GM10266 (cell line): ENCODE results near the gene CD19.
"Not testable (repeated sequence)": the region's sequence is repeated elsewhere in the genome, so short reads cannot be mapped to it uniquely, and the experiment has no call there.

Source experiments
- DNase-seq: peaks from one replicate; pipeline ENCODE4 v3.0.0; 2012; ENCODE audit errors: extremely low spot score
- TF ChIP-seq, protein P1 (sequence below): IDR thresholded peaks from 2 replicates; pipeline ENCODE4 v1.5.1; 2012; ENCODE audit warnings: mild to moderate bottlenecking, low read depth; ENCODE audit not compliant: control insufficient read depth, insufficient read depth; ENCODE audit errors: missing control alignments

CD19 gene

DNA sequence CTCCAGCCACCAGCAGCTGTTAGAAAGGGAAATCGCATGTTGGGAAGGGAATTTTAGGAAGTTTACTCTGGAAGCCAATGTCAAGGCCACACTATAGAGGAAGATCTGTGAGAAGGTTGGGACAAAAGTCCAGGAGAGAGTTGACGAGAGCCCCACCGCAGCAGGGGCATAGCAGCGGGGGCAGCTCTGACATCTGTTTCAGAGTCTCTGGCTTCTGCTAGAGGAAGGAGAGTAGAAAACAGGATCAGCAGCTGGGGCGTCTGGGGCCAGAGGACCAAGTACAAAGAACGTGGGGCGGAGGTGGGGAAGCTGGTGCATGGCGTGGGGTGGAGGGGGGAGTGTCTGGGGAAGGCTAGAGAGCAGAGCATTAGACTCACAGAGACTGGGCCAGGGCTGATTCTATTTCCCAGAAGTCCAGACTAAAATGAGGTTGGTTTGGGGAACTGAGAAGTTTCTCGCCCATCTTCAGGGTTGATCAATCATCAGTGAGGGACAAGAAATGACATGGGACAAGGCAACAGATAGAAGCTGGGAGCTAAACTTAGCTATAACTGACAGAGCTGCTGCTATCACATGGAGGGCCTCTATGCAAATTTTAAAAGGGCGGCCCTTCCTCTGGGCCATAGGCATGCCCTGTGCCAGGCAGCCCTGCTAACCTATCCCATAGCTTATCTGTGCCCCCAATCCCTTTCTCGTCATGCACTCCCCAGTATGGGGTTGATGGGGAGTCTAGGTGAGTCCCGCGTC is 7.9 kb upstream of the CD19 start:
- TF ChIP-seq, protein P1, sequence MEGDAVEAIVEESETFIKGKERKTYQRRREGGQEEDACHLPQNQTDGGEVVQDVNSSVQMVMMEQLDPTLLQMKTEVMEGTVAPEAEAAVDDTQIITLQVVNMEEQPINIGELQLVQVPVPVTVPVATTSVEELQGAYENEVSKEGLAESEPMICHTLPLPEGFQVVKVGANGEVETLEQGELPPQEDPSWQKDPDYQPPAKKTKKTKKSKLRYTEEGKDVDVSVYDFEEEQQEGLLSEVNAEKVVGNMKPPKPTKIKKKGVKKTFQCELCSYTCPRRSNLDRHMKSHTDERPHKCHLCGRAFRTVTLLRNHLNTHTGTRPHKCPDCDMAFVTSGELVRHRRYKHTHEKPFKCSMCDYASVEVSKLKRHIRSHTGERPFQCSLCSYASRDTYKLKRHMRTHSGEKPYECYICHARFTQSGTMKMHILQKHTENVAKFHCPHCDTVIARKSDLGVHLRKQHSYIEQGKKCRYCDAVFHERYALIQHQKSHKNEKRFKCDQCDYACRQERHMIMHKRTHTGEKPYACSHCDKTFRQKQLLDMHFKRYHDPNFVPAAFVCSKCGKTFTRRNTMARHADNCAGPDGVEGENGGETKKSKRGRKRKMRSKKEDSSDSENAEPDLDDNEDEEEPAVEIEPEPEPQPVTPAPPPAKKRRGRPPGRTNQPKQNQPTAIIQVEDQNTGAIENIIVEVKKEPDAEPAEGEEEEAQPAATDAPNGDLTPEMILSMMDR: no peak
- peak; percentile 79 for DNase-seq

DNA sequence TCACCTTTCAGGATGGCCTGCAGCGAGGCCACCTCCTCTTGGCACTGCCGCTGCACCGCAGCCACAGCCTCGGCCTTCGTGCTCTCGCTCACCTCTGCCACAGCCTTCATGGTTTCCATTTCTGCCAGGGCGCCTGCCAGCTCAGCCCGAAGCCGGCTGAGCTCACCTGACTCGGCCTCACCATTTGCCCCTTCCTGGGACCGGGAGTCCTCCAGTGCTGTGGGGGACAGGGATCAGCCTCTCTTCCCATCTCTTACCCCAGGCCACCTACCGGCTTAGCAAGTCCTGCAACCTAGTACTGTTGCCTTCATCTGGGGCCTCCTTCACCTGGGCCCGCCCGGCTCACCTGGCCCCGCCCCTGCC is 7.4 kb upstream of the CD19 start:
- DNase-seq: no peak

DNA sequence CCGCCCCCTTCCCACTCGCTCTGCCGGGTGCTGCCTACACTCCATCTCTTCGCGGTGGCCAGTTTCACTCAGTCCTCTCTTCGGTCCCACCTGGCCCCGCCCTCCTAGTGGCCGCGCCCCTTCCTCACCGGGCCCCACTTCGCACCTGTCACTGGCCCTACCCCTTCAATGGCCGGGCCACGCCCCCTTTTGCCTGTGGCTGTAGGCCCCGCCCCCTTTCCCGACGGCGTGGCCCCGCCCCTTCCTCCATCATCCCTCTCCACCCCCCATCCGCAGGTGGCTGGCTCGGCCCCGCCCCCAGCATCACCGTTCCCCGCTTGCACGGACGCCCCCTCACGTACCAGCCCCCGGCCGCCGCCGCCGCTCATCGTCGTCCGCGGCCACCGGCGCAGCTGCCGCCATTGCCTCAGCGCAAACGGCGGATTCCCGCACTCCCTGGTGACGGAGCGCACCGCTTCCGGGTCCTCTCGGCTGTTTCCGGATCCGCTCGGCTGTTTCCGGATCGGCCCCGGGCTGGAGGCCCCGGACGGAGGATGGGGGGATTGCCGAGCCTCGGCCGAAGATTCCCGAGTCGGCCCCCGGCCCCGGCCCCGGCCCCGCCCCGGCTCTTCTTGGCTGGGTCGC is 6.9 kb upstream of the CD19 start, which contains the start of gene RABEP2:
RABEP2 (minus strand) TSS at position 477 of the 624 bp plus-strand sequence; CDS start at position 402, 75 bp downstream.
- TF ChIP-seq, protein P1: no peak
- peak; percentile 99 for DNase-seq

More for the DNA sequence above, 7.4 kb upstream of the CD19 start:
- TF ChIP-seq, protein P1: no peak

DNA sequence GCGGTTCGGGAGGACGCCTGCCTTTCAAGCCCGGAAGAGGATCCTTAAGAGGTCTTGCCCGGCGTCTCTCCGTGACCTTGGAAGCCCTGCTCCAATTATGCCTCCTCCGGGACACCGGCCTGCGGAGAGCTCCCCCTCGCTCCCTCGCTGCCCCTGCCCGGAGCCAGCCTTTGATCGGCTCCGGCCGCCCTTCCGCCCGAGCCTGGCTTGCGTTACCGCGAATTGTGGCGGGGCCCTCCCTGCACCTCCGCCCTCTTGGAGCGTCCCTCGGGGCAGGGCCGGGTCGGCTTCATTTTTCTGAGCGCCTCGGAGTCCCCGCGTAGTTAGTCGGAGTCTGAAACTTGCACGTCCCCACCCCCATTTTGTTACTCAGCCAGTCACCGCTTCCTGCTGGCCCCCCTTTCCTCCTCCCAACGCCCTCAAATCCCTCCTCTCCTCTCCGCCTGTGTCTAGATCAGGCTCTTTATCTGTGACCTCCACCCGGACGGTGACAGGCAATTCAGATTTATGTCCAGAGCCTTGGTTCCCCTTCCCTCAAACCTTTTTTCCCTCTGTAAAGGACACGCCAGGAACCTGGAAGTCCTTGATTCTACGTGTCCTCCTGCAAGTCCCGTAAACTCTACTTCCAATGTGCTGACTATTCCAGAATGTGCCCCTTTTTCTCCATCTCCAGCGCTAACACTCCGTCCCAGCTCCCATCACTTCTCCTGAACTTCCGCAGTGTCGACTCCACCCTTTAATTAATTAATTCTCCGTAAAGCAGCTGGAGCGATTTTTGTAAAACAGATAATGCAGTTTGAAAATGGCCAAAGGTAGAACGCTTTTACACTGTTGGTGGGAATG is 6.2 kb upstream of the CD19 start:
- peak; percentile 80 for DNase-seq
- TF ChIP-seq, protein P1: no peak

DNA sequence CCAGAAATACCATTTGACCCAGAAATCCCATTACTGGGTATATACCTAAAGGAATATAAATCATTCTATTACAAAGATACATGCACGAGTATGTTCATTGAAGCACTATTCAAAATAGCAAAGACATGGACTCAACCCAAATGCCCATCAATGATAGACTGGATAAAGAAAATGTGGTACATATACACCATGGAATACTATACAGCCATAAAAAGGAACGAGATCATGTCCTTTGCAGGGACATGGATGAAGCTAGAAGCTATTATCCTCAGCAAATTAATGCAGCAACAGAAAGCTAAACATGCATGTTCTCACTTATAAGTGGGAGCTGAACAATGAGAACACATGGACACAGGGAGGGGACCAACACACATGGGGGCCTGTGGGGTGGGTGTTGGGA is 5.5 kb upstream of the CD19 start:
- DNase-seq: not testable (repeated sequence)

DNA sequence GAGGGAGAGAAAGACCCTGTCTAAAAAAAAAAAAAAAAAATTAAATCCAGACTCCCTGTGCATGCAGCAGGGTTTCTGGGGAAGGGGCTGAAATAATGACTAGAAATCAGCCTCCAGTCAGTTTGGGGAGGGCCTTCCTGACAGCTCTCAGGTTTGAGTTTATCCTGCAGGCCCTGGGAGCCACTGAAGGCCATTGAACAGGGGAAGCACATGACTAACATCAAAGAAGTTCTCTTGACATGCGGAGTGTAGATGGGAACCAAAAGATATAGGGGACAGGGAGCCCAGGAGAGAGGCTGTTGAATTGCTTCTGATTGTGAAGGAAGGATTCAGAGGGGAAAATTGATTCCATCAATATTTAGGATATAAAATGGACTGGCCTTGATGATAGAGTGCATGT is 4.0 kb upstream of the CD19 start:
- TF ChIP-seq, protein P1: no peak
- no peak for DNase-seq

DNA sequence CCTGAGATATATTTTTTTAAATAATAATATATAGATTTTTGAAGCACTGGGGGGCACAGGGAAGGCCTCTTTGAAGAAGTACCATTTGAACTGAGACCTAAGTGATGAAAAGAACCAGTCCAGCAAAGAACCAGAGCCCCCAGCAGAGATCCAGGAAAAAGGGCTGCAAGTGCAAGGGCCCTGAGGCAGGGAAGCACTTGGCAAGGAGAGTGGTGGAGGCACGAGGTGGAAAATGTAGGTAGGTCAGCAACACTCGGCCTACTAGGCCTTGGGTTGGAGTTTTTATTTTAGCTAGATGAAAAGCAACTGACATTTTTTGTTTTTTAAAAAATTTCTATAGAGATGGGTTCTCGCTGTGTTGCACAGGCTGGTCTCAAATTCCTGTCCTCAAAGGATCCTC is 1.6 kb upstream of the CD19 start:
- TF ChIP-seq, protein P1: no peak
- no peak for DNase-seq
